Left colon (tissue), 2 donors: Measurements from ENCODE around the gene ZAP70. TPM values are rescaled to one million over a fixed set of nuclear protein-coding genes. Genes with fewer than 3 reads are reported as not detected.
"Not testable (repeated sequence)": the region's sequence is repeated elsewhere in the genome, so short reads cannot be mapped to it uniquely, and the experiment has no call there.

Experiments
- ATAC-seq: fragments of 200-7000 bp; cut with Tn5 transposase; one replicate; pipeline ENCODE4 v1.9.1; 2020; ENCODE audit warnings: mild to moderate bottlenecking, moderate library complexity
- DNase-seq, 2 donors: peaks; one replicate each; pipeline ENCODE4 v3.0.0-alpha.2; 2020
- intact Hi-C, 2 donors: fragments of 100-400 bp; cut with DNase I in 1 of 2; cut with micrococcal nuclease in 1 of 2; formaldehyde crosslinking; loops; one replicate each; pipeline versions ENCODE4 v1.11.2 to v1.14.0; 2022; cut with DNase I, micrococcal nuclease
- total RNA-seq, 2 donors: library from RNA; stranded (reverse); fragmentation: NEBNext Ultra II Directional; extraction: Animal tissue kit (Norgen Biotek cat#: 25700); gene quantifications; one replicate each; pipeline ENCODE4 v1.2.1, GENCODE V29; 2021
- donor health status: DM: no; HTN: no; CAD: no.
- donor health status: DM: yes; HTN: yes; CAD: no.

The ZAP70 gene
- total RNA-seq, 2 donors from 2014 or later = 2.8 to 2.9 TPM

DNA sequence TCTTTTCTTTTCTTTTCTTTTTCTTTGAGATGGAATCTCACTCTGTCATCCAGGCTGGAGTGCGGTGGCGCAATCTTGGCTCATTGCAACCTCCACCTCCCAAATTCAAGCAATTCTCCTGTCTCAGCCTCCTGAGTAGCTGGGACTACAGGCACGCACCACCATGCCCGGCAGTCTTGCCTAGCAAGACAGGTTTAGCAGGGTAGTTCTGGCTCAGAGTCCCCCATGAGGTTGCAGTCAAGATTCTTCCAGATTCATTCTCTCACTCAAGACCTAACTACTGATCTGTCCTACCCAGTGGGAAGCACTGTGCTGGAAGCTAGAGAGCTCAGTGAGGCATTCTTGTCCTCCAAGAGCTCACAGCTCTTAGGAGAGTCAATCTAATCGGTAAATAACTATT, 17.6 kb upstream of the ZAP70 start:
- DNase-seq = no peak
- ATAC-seq = no peak
- intact Hi-C loops = loop anchor here in 1 of 2 donors (10.0 kb wide), 1 partner anchor 1631 kb away; no protein-coding TSS in a partner anchor

DNA sequence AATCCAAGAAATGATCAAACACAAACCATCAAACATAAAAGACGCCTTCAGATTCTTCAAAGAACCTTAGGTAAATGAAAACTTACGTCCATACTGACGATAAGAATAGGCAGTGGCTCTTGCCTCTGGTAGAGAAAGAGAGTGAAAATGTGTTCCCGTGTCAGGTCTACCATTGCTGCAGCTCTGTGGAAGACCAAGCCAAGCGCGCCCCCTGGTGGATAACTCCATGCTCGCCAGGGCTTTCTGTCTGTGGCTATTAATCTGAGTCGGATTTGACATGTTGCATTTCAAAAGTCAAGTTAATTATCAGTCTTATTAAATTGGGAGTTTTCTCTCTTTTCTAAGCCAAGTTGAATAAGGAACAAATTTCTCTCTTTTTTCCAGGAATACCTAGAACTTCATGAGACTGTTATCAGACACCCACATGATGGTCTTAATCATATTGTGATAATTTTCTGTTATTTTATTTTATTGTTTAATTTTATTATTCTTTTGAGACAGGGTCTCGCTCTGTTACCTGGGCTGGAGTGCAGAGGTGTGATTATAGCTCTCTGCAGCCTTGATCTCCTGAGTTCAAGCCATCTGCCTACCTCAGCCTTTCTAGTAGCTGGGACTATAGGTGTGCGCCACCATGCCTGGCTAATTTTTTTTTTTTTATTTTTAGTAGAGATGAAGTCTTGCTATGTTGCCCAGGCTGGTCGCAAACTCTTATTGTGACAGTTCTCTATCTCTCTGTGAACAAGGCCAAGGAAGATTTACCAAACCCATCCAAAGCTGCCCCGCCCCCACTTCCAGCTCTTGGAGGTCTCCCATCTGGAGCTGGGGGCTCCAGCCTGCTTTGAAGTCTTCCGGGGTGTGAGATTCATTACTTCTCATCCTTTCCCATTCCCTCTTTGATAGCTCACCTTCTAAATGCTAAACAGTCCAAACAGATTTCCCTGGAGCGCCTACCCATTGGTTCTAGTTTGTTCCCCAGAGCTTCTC, 15.8 kb upstream of the ZAP70 start:
- intact Hi-C loops = loop anchor here in 1 of 2 donors (10.0 kb wide), 1 partner anchor 1633 kb away; no protein-coding TSS in a partner anchor
- peak; percentile 96 for ATAC-seq

DNA sequence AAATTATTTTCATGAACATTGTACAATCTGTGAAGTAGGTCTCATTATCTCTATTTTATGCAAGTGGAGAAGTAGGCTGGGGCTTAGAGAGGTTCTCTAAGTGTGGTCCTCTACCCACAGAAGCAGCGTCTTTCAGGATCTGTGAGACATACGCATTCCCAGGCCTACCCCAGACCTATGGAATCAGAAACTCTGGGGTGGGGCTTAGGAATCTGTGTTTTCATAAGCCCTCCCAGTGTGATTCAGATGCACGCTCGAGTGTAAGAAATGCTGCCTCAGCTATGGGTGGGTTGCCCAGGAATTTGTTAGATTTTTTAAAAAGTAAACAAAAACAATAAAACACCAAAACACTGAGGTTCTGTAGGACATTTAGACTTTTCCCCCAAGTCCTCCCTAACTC, 14.8 kb upstream of the ZAP70 start:
- no peak for ATAC-seq
- intact Hi-C loops = loop anchor here in 1 of 2 donors (10.0 kb wide), 1 partner anchor 1634 kb away; no protein-coding TSS in a partner anchor
- no peak for DNase-seq

More for the DNA sequence above, 15.8 kb upstream of the ZAP70 start:
- DNase-seq = peak; percentile 75 to 95

DNA sequence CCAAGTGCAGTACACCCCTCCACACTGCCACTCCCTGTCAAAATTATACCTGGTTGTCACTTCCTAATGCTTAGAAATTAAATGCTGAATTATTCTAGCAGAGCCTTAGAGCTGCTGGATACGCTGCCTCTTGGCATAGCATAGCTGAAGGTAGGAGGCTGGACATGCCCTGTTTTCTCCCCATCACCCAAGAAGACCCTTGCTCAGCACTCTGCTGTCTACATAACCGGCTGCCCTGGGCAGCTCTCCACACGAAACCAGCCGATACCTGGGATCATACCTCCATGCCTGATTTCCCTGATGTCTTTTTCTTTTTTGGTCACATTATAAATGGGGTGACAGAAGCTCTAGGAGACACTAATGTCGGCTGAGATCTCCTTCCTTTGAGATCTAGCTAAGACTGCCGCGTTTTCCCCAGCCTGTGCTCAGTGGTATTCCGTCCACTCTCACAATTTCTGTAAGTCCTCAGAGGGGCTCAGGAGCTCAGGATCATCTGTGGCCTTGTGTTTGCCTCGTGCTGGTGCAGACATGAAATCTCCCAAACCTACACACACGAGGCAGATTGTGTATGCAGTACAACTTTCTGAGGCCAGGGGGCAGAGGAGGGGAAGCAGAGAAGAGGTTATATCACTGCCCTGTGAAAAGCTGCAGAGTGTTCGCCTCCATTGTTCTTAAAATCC, 13.5 kb upstream of the ZAP70 start:
- intact Hi-C loops = loop anchor here in 1 of 2 donors (5.0 to 10.0 kb wide), 2 partner anchors 687 to 1635 kb away; no protein-coding TSS in a partner anchor
- DNase-seq (peak in 1 of 2 donors; percentile 71), ATAC-seq (peak; percentile 82)

DNA sequence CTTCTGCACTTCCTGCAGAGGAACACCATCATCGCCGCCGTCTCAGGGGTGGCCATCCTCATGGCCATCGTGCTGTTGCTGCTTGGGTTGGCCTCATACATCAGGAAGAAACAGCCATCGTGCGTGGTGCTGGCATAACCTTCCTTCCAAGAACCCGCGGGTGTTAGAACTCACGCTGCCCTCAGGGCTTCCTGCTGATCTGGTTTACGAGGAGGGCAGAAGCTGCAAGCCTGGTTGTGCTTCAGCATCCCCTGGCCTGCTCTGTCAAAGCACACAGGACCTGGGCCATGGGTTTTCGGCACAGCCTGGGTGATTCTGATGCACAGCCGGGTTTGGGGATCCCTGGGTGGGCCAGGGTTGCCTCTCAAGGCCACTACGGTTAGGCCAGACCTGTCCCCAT, 12.2 kb upstream of the ZAP70 start:
- ATAC-seq = no peak
- intact Hi-C loops = loop anchor here in 1 of 2 donors (5.0 kb wide), 1 partner anchor 686 kb away; no protein-coding TSS in a partner anchor
- no peak for DNase-seq

DNA sequence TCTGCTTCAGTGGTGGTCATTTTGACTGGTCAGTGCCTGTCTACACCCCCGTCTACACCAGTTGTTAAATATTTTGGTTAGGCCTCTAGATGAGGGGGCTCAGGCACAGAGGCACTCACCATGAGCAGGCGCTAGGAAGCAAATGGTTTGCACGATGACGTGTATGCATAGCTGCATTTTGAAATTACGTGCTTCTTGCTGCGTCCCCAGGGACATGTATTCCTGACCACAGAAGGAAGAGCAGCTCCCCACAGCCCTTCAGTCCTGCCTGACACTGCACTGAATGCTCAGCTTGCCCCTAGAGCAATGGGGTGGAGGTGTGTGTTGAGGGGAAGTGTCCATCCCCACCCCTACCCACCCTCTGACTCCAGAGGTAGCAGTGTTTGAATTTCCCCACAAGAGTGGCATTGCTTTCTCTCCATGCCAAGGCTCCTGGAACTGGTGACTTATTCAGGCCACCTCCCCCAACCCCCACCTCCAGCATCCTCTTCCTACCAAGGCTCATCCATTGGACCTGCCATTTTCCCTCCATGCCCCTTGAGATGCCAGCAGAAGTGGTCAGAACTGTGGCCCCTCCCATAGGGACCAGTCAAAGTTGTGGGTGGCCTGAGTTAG, 11.4 kb upstream of the ZAP70 start:
- no peak for DNase-seq
- intact Hi-C loops = loop anchor here in 1 of 2 donors (5.0 kb wide), 1 partner anchor 685 kb away; no protein-coding TSS in a partner anchor
- no peak for ATAC-seq

DNA sequence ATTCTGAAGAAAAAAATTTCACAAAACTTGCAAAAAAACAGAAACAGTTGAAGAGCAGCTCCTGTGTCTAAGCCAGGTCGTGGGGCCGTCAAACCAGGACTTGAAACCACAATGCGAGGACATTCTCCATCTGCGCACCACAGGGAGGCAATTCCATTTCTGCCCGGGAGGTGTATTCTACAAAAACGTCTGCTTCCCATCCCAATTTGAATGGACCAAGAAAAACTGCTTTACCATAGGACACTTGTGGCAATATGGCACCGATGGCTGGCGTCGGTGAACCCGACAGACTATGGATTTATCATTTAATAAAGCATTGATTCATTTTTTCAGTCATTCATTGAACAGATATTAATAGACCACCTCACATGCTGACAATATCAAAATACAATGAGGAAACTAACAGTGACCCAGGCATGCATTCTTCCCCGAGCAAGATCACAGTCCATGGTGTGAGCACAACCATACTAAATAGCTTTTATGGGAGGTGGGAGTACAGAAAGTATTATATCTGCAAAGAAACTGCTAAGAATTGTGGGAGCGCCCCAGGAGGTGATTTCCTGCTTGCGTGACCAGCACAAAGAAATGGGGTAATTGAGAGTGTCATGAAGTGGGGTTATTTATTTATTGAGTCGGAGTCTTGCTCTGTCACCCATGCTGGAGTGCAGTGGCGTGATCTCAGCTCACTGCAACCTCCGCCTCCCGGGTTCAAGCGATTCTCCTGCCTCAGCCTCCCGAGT, 10.5 kb upstream of the ZAP70 start:
- intact Hi-C loops = loop anchor here in 1 of 2 donors (5.0 kb wide), 1 partner anchor 684 kb away; no protein-coding TSS in a partner anchor
- DNase-seq (no peak), ATAC-seq (no peak)

DNA sequence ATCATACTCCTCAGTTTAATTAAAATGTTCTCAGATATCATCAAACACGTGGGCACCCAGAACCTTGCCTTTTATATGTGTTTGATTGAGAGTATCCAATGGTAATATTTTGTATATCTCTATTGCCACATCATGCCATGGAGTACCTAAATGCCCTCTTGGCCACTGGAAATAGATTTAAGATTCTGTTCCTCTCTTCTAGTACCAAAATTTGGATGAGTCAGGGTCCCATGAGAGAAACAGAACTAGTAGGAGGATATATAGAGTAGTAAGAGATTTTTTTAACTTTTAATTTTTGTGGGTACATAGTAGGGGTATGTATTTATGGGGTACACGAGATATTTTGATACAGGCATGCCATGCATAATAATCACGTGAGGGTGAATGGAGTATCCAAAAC, 9.6 kb upstream of the ZAP70 start:
- intact Hi-C loops = loop anchor here in 1 of 2 donors (5.0 kb wide), 1 partner anchor 684 kb away; no protein-coding TSS in a partner anchor
- DNase-seq = no peak
- no peak for ATAC-seq

DNA sequence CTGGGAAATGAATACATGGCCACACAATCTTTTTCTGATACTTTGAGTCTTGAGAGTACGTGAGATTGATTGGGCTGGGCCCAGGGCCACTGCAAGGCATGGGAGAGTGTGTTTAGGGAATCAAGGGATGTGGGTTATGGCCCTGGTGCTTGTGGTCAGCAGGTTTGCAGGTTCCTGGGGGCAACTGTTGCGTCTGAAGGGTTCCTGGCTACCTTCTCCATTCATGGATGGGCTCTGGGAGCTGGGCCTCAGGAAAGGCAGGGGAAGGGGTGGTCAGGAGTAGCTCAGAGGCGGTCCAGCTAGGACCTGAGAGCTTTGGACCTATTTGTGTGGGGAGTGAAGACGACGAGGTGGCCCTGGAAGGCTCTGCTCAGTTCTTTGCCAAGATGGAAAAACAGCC, 8.4 kb upstream of the ZAP70 start:
- ATAC-seq (no peak), DNase-seq (no peak)
- intact Hi-C loops = loop anchor here in 1 of 2 donors (5.0 kb wide), 1 partner anchor 682 kb away; no protein-coding TSS in a partner anchor

DNA sequence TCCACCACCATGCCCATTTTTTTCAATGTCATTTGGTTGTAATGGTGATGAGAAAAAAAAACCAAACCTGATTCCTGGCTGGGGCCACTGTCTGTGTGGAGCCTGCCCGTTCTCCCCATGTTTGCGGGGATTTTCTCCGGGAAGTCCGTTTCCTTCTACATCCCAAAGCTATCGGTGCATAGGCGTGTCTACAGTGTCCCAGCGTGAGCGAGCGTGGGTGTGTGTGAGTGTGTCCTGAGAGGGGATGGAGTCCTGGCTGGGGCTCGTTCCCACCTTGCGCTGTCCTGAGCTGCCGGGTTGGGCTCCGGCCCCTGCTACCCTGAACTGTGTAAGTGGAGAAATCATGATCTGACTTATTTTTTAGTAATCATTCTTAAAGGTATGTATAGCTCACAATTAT, 7.3 kb upstream of the ZAP70 start:
- intact Hi-C loops = no loop called here
- DNase-seq = no peak
- no peak for ATAC-seq

DNA sequence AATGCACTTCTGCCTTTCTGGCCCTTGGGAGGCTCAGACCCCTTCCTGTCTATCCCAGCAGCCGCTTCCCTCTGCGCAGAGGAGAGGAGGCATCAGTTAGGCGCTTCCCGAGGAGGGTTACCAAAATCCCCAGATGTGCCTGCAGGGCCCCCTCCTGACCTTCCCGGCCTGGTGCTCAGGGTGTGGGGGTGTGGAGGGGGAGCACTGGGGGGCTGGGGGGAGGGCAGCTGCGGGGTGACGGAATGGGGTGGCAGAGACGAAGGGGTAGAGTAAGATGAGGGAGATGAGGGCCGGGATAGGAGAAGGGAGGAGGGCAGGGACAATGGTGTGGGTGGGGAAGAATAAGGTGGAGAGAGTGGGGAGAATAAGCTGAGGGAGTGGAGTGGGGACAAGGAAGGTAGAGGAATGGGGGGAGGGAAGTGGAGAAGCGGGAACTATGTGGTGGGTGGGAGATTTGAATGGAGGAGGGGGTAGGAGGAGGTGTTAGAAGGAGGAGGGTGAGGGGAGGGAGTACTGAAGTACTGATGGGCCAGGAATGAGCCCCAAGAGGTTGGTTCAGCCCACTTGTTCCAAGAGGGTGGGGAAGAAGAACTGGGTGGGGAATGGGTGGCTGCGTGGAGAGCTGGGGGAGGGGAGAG, 6.5 kb upstream of the ZAP70 start:
- DNase-seq = no peak
- no peak for ATAC-seq
- intact Hi-C loops = no loop called here

DNA sequence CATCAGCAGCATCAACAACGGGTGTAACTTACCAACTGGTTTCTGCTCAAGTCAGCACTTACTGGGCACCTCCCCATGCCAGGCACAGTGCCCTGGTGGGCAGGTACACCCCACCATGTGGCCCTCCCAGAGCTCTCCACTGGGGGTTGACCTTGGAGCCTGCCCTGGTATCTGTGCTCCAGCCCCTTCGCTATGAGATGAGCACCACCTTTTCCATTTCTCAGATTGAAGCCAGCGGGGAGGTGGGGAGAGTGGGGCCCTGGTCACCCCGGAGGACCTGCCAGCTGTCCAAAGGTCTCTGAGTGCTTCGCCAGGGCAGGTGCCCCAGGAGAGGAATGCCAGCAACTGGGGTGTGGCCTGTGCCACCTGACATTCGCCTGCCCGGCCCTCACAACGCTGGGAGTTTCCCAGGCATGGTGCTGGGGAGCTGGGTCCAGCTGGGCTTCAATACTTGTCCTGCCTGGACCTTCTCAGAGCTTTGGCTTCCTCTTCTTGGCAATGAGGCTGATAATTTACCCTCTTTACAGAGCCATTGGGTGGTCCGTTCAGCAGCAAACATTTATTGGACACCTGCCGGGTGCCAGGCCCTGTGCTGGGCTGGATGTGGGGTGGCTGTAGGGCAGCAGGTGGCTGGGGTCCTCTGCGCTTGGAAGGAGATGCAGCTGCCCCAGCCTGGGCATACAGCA, 5.9 kb upstream of the ZAP70 start:
- intact Hi-C loops = no loop called here
- ATAC-seq (peak; percentile 97), DNase-seq (peak; percentile 61 to 78)

DNA sequence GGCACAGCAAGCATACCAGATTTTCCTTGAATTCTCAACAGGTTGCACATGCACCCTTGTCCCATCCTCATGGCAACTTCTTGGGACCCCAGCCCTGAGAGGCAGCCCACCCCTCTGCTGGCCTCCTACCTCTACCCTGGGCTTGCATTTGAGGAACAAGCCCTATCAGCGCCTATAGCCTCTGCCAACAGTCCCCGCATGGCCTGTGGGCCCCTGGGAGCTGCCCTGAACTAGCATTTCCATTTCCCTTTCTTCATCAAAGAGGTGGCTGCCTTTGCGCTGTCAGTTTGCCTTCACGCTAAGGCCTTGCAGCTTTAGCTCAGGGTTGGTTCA, 5.4 kb upstream of the ZAP70 start:
- intact Hi-C loops = no loop called here
- ATAC-seq (no peak), DNase-seq (no peak)

DNA sequence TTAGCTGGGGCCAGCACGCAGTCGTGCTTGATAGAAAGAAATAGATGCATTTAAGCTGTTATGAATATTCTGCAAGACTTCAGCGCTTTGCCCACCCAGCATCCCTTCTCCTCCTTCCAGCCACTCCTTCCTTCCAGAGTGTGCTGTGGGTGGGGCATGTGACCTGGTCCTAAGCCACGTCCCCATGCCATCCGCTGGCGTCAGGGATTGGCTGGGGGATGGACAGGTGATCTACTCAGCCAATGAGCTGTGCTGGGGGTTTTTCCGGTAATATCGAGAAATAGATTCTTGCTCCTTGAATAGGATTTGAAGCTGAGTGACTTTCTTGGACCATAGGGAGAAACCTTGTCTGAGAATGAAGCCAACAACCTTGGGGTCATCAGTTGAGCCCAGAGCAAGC, 4.8 kb upstream of the ZAP70 start:
- intact Hi-C loops = no loop called here
- DNase-seq (no peak), ATAC-seq (no peak)

DNA sequence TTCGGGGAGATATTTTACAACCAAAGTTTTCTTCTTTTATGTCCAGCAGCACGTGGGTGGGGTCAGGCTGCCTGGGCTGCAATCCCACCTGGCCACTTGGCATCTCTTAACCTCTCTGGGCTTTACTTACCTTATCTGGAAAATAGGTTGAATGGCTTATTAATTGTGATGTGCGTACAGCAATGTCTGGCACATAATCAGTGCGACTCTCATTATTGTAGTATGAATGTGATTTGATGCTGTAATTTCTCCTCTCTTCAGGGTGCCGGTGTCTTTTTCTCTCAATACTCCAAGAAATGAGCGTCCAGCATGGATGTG, 2.0 kb upstream of the ZAP70 start:
- no peak for ATAC-seq
- intact Hi-C loops = no loop called here
- no peak for DNase-seq

DNA sequence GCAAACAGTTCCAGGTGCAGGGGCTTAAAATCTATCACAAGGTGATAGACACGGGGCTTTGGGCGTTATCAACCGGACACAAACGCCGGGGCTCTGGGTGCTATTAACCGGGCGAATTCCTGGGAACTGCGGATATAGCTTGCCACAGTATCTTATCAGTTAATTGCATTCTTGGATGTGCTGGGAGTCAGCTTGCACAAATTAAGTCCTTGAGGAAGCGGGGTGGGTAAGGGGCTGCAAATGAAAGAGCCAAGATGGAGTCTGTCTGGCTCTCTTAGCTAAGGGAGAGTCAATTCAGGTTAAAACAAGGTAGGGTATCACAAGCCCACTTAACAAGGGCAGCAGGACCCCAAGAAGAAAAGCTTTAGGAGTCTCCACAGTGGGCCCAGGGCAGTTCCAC, 1.2 kb upstream of the ZAP70 start:
- ATAC-seq, intact Hi-C loops, DNase-seq: not testable (repeated sequence)

DNA sequence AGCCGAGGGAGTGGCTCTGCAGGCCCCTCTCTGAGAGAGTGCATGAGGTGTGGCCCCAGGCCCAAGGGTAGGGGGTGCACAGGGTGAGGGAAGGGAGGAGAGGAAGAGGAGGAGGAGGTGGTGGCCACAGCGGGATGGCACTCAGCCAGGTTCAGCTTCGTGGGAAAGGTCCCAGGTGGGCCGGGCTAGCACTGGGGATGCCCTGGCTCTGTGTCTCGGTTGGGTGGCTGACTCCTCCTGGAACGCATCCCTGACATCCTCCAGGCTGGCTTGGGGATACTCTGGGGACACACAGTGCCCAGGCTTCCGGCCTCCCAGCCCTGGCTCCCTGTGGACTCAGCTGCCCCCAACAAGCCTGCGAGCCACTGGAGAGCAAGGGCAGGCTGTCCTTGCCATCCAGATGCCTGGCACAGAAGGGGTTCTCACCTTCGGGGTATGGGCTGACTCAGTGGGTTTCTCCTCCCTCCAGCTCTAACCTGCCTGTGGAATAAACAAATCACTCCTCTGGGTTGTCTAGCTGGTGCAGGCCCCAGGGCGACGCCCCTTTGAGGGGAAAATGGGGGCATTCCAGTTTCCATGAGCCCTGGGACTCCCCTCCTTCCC, 582 bp upstream of the ZAP70 start:
- no peak for ATAC-seq
- intact Hi-C loops = no loop called here
- DNase-seq = no peak
